ENCODE results near the gene ADAMTS19. TPM values are rescaled to one million over a fixed set of nuclear protein-coding genes. Genes with fewer than 3 reads are reported as not detected.

The ADAMTS19 gene
- total RNA-seq, 1 experiment from 2014 or later, result not detected

DNA sequence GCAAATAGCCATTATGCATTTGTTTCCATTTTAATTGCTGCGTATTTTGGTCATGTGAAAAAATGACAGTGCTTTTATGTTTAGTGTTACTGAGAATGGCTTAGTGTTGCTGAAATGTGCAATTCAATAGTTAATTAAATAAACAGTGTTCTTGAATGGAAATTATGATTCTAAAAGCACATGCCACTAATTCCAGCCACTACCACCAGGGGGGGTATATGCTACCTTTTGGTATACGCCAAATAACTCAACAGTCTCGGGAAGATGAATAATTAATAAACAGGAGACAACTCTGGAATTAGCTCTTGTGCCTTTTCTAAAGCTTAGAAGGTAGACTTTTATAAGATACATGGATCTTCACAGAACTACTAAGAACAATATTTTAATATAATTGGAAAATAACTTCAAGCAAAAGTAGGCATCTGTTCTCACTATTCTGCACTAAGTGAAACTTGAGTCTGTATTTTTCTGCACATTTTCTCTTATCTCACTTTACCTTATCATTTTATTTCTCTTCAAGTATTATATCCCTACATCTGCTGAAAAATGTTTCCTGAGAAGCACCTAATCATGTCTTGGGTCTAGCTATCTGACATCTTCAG, 204.3 kb downstream of the ADAMTS19 start:
- DNase-seq (ENCODE audit: low spot score), result peak; percentile 77

DNA sequence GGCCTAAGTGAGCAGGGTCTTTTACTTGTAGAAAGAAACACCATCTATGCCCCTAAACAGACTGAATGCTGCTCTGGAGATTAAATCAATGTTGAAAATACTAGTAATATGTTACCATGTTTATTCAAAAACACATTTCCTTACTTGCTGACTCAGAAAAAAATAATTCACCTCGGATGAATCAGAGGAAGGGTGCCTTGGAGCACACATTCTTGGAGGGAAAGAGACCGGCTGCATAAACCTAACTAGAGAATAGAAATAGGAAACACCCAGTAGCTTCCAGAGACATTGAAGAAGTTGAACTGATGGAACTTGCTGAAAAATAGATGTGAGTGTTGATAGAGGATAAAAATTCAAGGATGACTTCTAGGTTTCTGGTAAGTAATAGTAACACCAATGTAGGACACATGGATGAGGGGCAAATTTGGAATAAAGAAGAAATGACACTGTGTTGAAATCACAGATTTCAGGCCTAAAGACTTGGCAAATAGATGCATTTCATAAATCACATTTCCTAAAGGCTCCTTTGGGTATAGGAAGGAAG, 210.9 kb downstream of the ADAMTS19 start:
- no peak for DNase-seq (ENCODE audit: low spot score)

DNA sequence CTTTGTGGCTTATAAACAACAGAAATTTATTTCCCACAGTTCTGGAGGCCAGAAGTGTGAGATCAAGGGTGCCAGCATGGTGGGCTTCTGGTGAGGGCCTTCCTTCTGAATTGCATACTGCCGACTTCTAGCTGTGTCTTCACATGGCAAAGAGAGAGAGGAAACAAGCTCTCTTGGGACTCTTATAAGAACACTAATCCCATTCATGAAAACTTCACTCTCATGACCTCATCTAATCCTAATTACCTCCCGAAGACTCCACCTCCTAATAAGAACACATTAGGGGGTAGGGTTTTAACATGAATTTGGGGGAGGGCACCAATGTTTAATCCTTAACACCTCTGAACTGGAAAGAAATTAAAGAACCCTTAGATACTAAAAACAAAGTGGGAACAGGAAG, 211.9 kb downstream of the ADAMTS19 start:
- no peak for DNase-seq (ENCODE audit: low spot score)

DNA sequence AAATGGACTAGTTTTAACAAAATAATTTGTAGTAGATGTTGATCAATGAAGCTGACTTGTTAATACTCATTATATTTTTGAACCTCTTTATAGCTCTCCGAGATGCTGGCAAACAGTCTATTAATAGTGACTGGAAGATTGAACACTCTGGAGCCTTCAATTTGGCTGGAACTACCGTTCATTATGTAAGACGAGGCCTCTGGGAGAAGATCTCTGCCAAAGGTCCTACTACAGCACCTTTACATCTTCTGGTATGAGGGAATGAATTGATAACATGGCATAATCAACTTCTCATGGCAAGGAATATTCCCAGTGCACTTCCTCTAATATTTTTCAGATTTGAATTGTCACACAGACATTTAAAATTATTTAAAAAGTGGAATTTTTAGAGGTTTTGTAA, 219.6 kb downstream of the ADAMTS19 start:
- DNase-seq (ENCODE audit: low spot score), result no peak

DNA sequence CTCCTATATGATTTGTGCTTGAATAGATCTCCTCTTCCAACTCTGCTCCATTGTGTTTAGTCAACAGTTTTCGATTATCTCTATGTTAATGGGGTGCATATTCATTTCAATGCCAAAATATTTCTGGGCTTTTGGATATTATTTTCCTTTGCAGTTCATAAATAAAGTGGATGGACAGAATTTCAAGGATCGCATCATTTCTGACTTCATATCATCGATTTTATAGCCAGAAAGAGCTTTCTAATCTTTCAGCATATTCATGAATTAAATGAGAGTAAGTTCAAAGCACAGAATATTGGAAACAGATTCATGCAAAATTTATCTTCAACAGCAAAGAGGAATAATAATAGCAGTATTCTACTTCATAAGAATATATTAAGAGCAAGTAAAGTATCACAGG, 227.8 kb downstream of the ADAMTS19 start:
- no peak for DNase-seq (ENCODE audit: low spot score)

DNA sequence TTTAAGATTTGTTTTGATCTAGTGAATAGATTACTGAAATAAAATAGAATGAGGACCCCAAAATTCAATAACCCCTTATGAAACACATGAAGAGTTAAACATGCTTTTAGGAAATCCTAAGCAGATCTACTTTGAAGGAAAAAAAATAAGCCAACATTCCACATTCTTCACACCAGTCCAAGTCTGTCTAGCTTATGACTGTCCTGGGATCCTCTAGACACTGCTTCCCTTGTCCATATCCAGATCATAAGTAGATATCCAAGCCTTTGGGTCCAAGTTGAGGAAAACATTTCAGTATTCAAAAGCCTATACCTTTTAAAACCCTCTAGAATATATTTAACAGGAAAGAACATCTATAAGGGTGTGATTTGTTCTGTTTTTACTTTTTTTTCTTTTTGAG, 228.9 kb downstream of the ADAMTS19 start:
- no peak for DNase-seq (ENCODE audit: low spot score)

DNA sequence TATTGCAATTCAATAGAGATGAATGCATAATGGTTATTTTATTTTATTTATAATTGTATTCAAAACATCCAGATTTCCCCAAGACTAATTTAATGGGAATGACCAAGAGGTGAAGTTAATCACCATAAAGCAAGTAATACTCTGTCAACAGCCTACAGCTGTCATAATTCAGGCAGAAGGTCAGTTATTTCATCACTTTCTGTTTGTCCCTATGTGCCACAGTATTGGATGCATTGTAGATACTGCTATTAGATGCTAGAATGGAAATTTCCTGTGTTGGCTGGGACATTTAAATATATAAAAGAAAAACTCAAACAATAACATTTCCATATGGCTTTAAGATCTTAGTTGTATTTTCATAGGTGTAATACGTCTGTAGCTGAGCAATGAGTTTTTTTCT, 231.1 kb downstream of the ADAMTS19 start:
- DNase-seq (ENCODE audit: low spot score), result no peak

DNA sequence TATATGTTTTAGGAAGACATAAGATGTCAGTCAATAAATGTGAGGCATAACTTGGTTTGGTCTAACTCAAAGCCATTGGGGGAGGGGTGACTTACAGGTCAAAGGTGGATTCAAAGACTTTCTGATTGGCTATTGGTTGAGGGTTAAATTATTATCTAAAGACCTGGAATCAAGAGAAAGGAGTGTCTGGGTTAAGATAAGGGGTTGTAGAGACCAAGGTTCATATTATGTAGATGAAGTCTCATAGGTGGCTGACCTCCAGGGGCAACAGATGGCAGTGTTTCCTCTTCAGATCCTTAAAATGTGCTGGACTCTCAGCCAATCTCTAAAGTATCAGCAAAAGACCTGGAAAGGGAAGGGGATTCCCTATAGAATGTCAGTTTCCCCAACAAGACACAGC, 236.5 kb downstream of the ADAMTS19 start:
- no peak for DNase-seq (ENCODE audit: low spot score)

DNA sequence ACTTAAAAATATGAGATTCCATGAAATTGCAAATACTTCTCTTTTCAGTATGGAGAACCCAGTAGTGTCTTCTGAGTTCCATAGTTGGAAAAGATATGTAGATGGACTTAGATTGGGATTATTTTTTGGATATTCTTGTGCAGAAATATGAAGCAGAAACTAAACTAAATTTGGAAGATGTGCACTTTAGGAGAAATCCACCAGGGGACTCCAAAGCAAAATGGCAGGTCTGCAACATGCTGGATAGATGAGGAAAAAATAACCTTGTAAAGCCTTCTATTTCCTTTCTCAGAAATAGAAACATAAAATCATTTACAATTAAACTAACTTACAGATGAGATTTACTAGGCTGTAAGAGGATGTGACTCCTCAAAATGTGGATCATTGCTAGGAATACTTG, 238.6 kb downstream of the ADAMTS19 start:
- no peak for DNase-seq (ENCODE audit: low spot score)

DNA sequence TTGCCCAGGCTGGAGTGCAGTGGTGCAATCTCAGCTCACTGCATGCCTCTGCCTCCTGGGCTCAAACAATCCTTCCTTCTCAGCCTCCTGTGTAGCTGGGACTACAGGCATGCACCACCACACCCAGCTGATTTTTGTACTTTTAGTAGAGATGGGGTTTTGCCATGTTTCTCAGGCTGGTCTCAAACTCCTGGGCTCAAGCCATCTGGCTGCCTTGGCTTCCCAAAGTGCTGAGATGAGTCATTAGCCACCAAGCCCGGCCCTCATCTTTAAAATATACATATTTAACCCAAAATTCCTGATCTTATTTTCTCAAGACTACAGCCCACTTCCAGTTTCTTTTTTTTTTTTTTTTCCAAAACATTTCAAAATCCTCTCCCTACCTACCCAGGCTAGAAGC, 256.1 kb downstream of the ADAMTS19 start:
- DNase-seq (ENCODE audit: low spot score), result no peak

DNA sequence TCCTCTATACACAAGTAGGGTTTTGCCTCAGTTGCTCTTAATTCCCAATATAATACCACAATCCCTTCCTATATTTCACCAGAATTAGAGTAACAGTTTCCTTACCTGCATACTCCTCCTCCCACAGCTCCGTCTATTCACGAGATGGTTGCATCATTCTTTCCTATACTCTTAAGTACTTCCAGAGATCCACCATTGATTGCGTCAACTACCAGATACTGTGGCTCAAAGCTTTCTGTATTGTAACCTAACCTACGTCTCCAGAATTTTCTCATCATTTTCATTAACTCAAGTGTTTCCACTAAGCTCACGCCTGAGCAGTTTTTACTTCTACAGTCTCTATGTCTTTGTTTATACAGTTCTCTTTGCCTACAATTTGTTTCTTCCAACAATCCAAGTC, 256.6 kb downstream of the ADAMTS19 start:
- DNase-seq (ENCODE audit: low spot score), result no peak

DNA sequence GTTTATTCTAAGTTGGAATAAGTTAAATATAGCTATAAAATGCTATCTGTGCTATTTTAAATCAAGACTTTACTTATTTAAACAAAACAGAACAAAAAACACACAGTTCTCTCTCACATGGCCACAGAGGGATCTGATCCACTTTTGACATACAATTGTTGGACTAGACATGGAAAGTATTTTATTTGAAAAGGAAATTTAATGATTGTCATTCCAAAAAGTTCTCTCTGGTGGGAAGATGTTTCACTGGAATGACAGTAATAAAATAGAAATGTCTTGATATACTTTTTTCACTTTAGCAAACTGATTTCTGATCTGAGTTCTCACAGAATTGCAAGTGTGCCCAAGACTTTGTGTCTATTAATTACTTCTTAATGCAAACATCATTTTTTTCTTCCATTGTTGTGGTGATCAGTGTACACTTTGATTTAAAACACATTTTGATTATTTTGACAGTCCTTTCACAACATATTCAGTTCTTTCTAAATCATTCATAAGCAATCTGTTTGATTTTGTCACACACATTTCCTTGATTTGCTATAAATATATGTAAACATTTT, 257.7 kb downstream of the ADAMTS19 start:
- no peak for DNase-seq (ENCODE audit: low spot score)

DNA sequence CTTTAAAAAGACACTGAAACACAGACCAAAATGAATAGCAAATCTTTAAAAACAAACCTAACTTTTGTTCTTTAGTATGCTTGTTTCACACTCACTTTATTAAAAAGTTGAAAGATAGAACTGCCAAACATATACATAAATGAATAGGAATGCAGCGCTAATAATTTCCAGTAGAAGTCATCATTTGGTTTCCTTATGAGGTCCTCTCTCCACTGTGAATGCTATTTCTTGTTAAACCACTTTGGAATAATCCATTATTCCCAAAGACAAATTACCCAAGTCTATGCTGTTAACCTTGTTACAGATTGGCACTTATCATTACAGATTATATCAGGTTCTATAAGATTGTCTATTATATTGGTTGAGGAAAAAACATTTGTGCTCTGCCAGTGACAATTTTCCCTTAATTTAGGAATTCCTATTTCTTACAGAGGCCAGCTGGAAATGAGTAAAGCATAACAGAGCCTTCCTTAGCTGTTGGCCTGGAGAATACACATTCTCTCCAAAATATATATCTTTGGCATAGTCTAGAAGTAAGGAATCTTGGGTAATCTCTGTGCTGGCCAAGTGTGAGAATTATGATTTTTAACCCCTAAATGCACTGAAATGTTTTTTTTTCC, 258.5 kb downstream of the ADAMTS19 start:
- no peak for DNase-seq (ENCODE audit: low spot score)

DNA sequence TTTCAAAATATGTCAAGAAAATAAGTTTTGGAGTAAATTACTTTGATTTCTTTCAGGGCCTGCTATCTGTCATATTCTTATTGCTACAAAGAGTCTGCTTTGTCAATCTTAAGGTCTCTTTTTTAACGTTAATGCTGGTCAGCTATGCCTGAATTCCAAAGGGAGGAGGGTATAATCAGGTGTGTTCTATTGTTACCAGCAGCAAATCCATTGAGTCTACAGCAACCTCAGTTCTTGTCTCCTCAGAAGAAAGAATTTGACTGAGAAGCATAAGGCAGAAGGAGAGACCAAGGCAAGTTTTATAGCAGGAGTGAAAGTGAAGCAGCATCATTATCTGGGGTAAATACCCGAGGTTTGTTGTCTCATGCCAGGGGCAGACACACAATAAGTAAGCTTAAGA, 264.1 kb downstream of the ADAMTS19 start:
- no peak for DNase-seq (ENCODE audit: low spot score)

DNA sequence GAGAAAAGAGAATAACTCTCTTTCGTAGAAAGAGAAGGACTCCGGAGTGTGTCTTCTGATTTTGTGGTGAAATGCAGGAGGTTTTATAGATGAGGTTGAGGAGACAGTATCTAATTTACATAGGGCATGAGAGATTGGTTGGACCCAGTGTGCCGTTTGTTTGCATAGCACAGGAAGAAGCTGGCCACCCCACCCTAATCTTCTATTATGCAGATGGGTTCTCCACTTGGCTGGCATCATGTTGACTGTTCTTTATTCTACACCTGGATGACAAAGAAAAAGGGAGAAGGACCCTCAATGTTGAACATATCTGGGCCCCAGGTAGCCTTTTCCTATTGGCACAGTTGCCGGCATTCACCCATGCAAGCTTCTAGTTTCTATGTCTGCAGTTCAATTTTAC, 264.5 kb downstream of the ADAMTS19 start:
- DNase-seq (ENCODE audit: low spot score), result no peak

DNA sequence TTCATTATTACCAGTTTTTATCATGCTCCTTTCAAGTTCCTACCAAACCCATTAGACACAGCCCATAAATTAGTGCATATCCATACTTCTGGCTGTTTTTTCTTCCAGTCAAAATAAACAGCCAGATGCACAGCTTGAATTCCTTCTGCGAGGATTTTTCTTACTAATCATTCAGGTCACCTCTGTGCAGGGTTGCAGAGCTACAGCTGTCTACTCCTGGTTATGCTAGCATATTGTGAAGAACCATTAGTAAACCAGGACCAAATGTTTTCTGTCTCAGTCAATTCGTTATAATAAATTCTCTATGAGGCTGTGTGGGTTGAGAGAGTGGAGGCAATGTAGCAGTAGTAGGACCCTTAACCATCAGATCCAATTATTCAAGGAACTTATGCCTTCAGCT, 279.7 kb downstream of the ADAMTS19 start:
- no peak for DNase-seq (ENCODE audit: low spot score)

DNA sequence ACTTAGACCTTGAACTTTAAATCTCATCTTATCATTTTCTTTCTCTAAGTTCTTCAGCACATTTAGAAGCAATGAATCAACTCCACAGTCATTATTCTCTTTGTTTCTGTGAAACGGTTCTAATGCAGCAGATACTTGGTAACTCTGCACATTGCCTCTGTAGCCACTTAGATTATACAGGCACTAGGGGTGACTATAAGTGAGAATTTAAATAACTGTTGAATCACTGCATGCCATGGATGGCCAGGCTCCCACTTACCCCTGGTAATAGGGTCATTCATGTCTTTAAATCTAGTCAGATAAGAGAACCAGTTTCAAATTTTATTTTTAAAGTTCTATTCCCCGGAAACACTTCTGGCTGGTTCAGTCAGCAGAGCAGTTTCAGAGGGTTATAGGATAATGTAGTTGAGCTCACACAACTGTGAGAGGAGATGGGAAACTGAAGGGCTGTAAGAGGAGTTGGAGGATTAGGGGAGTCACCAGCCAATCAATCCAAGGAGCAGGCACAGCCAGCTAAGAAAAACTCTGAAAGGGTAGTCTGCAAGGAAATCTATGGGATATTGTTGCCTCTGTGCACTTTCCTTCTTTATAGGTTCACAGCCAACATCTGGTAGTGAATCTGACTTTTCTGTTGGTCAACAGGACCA, 283.6 kb downstream of the ADAMTS19 start:
- DNase-seq (ENCODE audit: low spot score), result no peak

DNA sequence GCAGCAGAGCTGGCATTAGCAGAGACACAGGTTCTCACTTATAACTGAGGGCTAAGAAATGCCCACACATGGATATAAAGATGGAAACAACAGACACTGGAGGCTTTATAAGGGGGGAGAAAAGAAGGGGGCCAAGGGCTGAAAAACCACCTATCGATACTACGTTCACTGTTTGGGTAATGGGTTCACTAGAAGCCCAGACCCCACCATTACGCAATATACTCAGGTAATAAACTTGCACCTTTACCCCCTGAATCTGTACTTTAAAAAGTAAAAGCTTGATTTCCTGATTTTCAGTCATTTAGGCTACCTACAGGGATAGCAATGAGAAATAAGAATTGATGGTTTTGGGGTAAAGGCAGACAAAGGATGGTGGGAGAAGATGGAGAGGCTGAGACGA, 285.9 kb downstream of the ADAMTS19 start:
- no peak for DNase-seq (ENCODE audit: low spot score)

DNA sequence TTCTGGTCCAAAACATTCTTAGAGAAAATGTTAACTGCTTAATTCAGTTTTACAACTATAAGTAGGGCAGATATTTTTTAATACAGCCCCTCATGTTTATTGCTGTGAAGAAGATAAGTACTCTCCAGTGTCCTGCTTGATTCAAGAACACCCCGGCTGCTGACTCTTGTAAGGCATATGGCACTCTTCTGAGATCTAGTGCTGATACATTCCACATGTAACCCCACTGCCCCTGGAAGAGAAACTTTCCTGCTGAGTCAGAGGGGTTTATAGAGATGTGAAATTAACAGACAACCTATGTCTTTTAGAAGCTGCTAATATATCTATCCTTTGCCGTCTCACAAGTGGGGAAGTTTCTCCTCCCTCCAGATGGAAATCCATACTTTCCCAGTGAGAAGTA, 286.8 kb downstream of the ADAMTS19 start:
- DNase-seq (ENCODE audit: low spot score), result no peak

DNA sequence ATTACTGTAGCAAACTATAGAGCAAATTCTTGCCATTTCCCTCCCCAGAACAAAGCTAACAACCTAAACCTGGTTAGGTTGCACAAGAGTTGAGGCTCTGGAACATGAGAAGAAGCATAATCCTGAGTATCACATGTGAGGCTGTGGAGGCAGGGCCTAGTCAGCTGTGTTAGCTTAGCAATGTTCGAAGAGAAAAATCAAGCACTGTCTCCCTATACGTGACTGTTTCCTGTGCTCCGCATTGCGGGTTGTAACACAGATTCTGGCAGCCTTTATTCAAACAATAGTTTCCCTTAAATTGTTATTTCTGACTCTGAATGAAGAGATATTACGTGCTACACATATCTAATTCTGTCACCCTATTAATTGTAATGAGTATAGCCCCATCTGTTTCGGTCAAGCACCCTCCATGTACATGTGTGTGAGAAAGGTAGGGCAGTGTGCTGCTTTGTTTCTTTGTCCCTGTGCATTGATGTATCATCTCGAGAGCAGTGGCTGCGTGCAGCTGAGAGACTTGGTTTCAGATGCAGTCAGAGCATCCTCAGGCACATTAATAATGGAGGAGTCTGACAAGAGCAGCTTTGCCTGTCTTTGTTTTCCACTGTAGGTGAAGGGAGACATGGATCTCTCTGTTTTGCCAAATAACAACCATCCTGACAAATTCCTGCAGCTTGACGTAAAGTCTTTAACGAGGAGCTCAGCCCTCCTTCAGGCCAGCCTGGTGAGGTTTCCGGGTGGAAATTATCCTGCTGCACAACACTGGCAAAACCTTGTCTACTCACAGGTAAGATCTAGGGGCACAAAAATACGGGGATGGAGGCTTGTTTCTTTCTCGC, 287.7 kb downstream of the ADAMTS19 start, which contains the start of gene MINAR2:
Gene MINAR2, plus strand, starts transcription at position 523 of the 836 bp plus-strand sequence. Its CDS starts 97 bp downstream, at position 620.
- DNase-seq (ENCODE audit: low spot score), result no peak
